Measurements from ENCODE around the gene SERTAD4. TPM values are rescaled to one million over a fixed set of nuclear protein-coding genes. Genes with fewer than 3 reads are reported as not detected.

The SERTAD4 gene
- total and polyA plus RNA-seq, 2 of the 8 experiments (the other 6 are each of a cell fraction or from before 2014, with no cell fraction given), result 0.54 to 3.2 TPM

- TF ChIP-seq NANOG (IDR thresholded peaks at IDR 0.05; ENCODE audit: insufficient read depth, low read depth, low read length, poor library complexity, severe bottlenecking), result no peak
- no peak for TF ChIP-seq ATF3 (IDR thresholded peaks at IDR 0.05; ENCODE audit: insufficient read depth, low read depth, low read length)
- no peak for TF ChIP-seq GTF2F1 (IDR thresholded peaks at IDR 0.05; ENCODE audit: borderline replicate concordance, low read depth, low read length)
- no peak for TF ChIP-seq EZH2 (IDR thresholded peaks at IDR 0.05; ENCODE audit: low read depth, low read length, severe bottlenecking)
Observed at GRCh38 chr1:210263963-210264362, 31.4 kb downstream of the SERTAD4 start (continued).

Data from H1 (cell line).